GM15510 (cell line): ENCODE results near the gene HOXC10.

Source experiments
- POLR2A ChIP-seq: IDR thresholded peaks from 3 replicates; pipeline ENCODE4 v1.6.1; 2011; ENCODE audit warnings: borderline replicate concordance; ENCODE audit not compliant: insufficient read length; ENCODE audit errors: extremely low read depth

The HOXC10 gene

DNA sequence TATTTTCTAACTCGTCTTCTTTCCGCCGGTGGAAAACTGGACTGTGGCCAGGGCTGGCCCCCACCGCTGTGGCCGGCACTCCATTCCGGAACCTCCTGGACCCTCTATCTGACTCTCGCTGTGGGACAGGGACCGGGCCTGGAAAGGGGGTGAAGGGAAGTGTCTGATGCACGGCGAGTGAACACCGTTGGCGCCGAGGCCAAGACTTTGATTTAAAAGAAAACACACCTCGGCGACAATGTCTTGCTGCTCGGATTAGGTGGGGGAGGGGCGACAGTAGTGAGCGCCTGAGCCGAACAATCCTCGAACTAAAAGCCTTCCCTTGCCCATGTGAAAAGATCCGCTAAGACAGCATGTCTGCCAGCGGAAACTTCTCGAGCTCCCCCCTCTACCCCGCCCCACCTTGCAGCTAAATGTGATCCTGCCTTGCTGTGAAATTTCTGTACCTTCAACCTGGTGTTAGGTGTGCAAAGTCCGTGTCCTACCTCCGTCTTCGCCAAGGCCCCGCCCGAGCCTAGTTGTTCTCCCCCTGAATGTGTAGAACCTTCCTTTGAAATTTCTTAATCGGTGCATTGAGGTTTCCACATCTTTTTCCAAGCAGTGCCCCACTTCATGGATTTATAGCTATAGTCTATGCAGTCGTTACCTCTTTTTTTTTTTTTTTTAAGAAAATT, 9.3 kb upstream of the HOXC10 start:
- TF ChIP-seq POLR2A, result no peak

- no peak for TF ChIP-seq POLR2A
Observed at GRCh38 chr12:53976172-53976822, 8.6 kb upstream of the HOXC10 start.

- TF ChIP-seq POLR2A, result no peak
Observed at GRCh38 chr12:53976823-53977595, 7.9 kb upstream of the HOXC10 start.

GRCh38 chr12:53977596-53978445, 7.1 kb upstream of the HOXC10 start:
- TF ChIP-seq POLR2A, result no peak

DNA sequence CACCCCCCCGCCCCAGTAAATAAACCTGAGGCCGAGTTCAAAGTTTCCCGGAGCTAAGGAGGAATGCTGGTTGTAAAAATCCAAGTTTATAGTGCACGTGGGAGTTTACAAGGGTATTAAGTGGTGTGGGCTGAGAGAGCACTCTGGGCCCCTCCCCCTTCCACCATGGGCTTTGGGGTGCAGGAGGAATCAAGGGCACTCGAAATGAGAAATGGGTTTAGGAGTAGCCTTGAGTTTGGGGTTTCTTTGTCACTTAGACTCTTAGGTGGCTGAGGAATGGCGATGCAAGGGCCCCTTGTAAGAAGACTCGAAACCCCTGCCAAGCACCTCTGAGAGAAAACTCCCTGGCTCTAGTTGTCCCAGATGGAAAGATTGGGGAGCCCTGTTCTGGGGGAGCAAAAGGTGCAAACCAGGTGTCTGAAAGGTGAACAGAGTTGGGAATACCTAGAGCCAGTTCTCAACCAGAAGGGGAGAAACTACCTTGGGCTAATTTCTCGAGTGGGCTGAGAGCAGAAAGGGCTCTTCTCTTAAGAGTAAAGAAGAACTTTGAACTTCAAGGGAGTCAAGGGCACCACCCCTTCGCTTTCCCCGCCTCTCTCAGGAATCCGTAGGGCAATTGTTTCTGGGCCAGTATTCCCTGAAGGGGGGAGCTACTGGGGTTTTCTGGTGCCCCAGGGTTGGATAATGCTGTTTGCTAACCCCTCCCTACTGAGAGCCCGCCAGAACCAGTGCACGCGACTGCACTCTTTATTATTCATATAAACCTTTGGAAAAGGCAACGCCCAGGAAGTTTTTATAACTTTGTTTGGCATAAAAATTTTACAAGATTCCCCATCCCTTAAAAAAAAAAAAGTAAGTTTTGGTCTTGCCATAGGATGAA, 6.2 kb upstream of the HOXC10 start:
- no peak for TF ChIP-seq POLR2A

GRCh38 chr12:53980104-53980801, 4.7 kb upstream of the HOXC10 start:
- TF ChIP-seq POLR2A, result no peak

DNA sequence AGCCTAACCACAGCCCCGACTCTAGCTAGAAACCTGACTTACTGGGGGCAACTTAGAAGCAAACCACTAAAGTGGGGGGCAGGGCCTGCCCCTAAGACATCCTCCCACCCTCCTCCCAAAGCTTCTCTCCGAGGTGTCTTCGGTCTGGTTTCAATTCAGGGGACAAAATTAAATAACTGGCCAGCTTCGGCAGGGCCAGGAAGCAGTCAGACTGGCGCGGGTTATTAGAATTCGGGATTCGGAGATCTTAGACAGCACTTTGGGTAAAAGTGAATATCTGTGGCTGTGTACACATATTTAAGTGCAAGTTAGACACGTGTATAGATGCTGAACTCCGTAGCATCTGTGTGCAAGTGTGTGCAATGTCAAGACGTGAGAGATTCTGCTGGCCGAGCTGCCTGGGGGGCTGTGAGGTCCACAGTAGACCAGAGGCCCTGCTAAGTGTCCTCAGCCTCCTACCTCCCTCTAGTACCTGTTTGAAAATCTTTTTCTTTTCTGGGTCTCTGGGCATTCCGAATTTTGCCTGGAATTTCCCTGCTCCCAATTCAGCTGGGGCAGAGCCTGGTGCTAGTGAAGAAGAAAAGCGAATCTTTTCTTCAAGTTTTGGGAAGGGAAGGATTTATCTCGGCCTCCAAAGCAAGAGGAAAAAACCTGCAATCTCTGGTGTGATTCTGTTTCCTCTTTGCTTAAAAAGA, 4.0 kb upstream of the HOXC10 start:
- TF ChIP-seq POLR2A, result no peak

GRCh38 chr12:53981634-53982565, 3.0 kb upstream of the HOXC10 start:
- no peak for TF ChIP-seq POLR2A

DNA sequence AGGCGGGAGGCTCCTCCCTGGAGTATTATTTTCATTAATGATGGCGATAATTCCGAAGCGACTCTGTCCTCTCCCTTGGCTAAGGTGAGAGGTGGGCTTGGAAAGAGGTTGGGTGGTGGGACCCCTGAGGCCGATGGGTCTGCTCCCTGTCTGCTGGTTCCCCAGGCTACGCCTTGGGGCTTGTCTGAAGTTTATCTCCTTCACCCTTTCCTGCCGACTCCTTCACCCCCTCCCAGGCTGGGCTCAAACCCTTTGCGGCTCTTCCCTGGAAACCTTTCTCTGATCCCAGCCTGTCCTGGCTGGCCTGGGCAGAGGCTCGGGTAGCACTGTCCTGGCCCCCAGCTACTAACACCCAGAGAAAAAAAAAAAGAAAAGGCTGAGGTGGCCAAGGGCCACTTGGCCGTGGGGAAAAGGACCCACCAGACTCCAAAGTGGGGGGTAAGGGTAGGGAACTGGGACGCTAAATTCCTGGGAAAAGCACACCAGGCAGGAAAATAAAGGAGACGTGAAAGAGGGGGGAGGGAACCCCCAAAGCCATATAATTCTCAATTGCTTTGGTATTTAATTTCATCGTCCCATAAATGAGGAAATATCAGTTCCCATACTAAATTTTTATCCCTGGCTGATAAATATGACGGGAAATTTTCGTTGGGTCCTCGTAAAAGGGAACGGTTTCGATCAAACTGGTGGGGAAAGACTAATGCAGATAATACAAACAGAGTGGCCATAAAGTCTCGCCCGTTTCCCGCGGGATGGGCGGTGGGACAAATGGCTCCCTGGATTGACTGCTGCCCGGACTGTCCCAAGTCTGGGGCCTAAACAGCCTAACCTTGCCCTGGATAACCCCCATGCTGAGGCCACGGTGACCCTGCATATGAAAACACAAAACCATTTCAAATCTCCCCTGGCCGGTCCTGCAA, 2.0 kb upstream of the HOXC10 start:
- TF ChIP-seq POLR2A, result no peak

DNA sequence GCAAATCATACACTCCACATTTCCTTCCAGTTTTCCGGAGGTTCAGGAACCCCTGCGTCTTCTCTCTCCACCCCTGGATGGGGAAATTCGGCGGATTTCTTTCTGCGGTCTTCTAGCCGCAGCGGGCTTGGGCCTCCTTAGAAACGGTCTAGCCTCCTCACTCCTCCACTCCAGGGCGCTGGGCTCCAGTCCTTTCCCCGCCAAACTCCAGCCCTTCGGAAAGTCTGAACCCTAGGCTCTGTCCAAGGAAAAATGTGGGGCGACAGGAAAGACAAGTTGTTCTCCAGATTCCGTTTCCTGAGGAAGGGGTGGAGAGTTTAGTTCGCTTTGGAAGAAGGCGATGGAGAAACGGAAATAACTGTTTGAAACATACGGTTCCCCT, 1.4 kb upstream of the HOXC10 start:
- no peak for TF ChIP-seq POLR2A
